ENCODE measurements around the gene RAB11FIP4. TPM values are rescaled to one million over a fixed set of nuclear protein-coding genes. Genes with fewer than 3 reads are reported as not detected.

RAB11FIP4 gene
- total RNA-seq, 1 experiment from 2014 or later, result 10.8 TPM

GRCh38 chr17:31506517-31506916, 115.0 kb downstream of the RAB11FIP4 start:
- ChIA-PET POLR2A (no interaction called here), CTCF (no interaction called here)
- DNase-seq (ENCODE audit: low read depth, low spot score) (no peak), ATAC-seq (no peak)
- Histone ChIP-seq H3K27ac (ENCODE audit: low read length) (no peak overlapping the region), H3K27me3 (ENCODE audit: control insufficient read depth, insufficient read depth, low read length) (no peaks in the 10 kb centered on the region; the same call in 1 of the 2 replicates), H3K4me3 (ENCODE audit: low read depth in 2 of 2, low read length in 2 of 2) (no peak overlapping the region), H3K9me3 (ENCODE audit: control insufficient read depth, insufficient read depth, low read depth, low read length) (no peaks in the 10 kb centered on the region), H3K36me3 (ENCODE audit: control insufficient read depth, insufficient read depth, low read length) (no peaks in the 10 kb centered on the region), H3K4me1 (ENCODE audit: control insufficient read depth, insufficient read depth, low read length) (peaks cover 5% of the 10 kb centered on the region; the same call in 1 of the 2 replicates)
- BruUV-seq (replicated peaks), result no TSS peak
- in situ Hi-C loops (cut with HindIII; ENCODE audit: low pct_unique_long_range_greater_than_20kb, low sequenced_read_pairs) (no loop called here), intact Hi-C loops (cut with micrococcal nuclease; ENCODE audit: unreplicated experiment) (no loop called here)
- TF ChIP-seq POLR2AphosphoS5 (IDR thresholded peaks at IDR 0.05; ENCODE audit: low read depth, low read length) (no peak), TCF7L2 (IDR thresholded peaks at IDR 0.05; ENCODE audit: low read depth, low read length) (no peak), REST (IDR thresholded peaks at IDR 0.05; ENCODE audit: insufficient read depth in 1 of 2, low read depth in 2 of 2, low read length in 1 of 2) (no peak), SIN3A (IDR thresholded peaks at IDR 0.05; ENCODE audit: borderline replicate concordance, insufficient read depth, low read depth, low read length) (no peak)
- TF ChIP-seq, protein P1, sequence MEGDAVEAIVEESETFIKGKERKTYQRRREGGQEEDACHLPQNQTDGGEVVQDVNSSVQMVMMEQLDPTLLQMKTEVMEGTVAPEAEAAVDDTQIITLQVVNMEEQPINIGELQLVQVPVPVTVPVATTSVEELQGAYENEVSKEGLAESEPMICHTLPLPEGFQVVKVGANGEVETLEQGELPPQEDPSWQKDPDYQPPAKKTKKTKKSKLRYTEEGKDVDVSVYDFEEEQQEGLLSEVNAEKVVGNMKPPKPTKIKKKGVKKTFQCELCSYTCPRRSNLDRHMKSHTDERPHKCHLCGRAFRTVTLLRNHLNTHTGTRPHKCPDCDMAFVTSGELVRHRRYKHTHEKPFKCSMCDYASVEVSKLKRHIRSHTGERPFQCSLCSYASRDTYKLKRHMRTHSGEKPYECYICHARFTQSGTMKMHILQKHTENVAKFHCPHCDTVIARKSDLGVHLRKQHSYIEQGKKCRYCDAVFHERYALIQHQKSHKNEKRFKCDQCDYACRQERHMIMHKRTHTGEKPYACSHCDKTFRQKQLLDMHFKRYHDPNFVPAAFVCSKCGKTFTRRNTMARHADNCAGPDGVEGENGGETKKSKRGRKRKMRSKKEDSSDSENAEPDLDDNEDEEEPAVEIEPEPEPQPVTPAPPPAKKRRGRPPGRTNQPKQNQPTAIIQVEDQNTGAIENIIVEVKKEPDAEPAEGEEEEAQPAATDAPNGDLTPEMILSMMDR (IDR thresholded peaks at IDR 0.05), result no peak

DNA sequence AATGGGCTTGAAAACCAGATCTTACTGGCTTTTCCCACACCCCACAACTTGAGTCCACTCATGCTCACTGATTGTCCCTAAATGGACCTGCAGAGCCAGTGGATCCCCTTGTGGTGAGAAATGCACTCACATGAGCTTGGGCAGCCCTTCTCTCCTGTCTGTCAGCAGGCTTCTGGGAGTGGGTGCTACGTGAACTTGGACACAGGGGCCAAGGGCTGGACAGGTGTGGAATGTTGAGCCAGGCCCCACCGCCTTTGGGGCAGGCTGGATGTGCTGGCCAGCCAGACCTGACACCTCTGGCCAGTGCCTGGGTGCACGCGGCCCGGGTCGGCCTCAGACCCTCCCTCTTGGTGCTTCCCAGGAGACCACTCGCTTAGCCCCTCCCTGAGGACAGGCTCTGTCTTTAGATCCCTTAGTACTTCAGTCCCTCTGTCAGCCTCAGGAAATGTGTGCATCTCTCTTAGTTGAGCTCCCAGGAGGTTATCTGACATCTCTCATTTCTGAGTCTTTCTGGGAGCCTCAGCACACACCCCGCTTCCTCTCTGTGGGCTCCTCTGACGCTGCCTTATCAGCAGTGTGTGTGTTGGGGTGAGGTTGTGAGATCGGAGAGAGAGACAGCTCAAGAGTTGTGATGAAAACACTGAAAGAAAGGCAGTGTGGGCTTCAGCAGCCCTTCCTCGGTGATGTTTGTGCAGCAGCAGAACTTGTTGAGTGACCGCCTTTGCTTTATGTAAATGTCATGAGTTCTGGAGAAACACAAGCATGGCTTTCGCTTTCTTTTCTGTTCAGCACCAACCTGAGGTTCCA, 117.0 kb downstream of the RAB11FIP4 start:
- no peaks in the 10 kb centered on the region; the same call in 1 of the 2 replicates for H3K27me3 ChIP-seq (ENCODE audit: control insufficient read depth, insufficient read depth, low read length)
- no peaks in the 10 kb centered on the region for H3K36me3 ChIP-seq (ENCODE audit: control insufficient read depth, insufficient read depth, low read length)
- peak overlapping the region; percentile 10; the same call in 1 of the 2 replicates for H3K27ac ChIP-seq (ENCODE audit: low read length)
- ChIA-PET CTCF (interaction anchor here (0.5 to 1.3 kb wide), 3 partner anchors 9 to 81 kb away, joined by 3 to 4 read pairs (median 3); no protein-coding TSS in a partner anchor), POLR2A (no interaction called here)
- in situ Hi-C loops (cut with HindIII; ENCODE audit: low pct_unique_long_range_greater_than_20kb, low sequenced_read_pairs), result no loop called here
- peaks cover 5% of the 10 kb centered on the region; the same call in 1 of the 2 replicates for H3K4me1 ChIP-seq (ENCODE audit: control insufficient read depth, insufficient read depth, low read length)
- no peak for TF ChIP-seq REST (IDR thresholded peaks at IDR 0.05; ENCODE audit: insufficient read depth in 1 of 2, low read depth in 2 of 2, low read length in 1 of 2)
- TF ChIP-seq TCF7L2 (IDR thresholded peaks at IDR 0.05; ENCODE audit: low read depth, low read length), result no peak
- TF ChIP-seq POLR2AphosphoS5 (IDR thresholded peaks at IDR 0.05; ENCODE audit: low read depth, low read length), result no peak
- no peak for TF ChIP-seq SIN3A (IDR thresholded peaks at IDR 0.05; ENCODE audit: borderline replicate concordance, insufficient read depth, low read depth, low read length)
- TF ChIP-seq, protein P1 (IDR thresholded peaks at IDR 0.05), result no peak; the same call in 1 of the 2 replicates
- intact Hi-C loops (cut with micrococcal nuclease; ENCODE audit: unreplicated experiment), result no loop called here
- BruUV-seq (replicated peaks), result no TSS peak
- peak; percentile 67 for ATAC-seq
- peak overlapping the region in 1 of 2 experiments; percentile 17; a peak in 1 of 4 replicates for H3K4me3 ChIP-seq (ENCODE audit: low read depth in 2 of 2, low read length in 2 of 2)
- H3K9me3 ChIP-seq (ENCODE audit: control insufficient read depth, insufficient read depth, low read depth, low read length), result no peaks in the 10 kb centered on the region
- DNase-seq (ENCODE audit: low read depth, low spot score), result no peak
